T-helper 1 cell treated with Interleukin-12 subunit alpha and Interleukin-12 subunit beta and Interleukin-4 antibody, amounts not matched to agents 30 μg/mL and 1 μg/mL, for 36 hours (primary cell): ENCODE data around the gene FBXO7.
"Not testable (repeated sequence)": the region's sequence is repeated elsewhere in the genome, so short reads cannot be mapped to it uniquely, and the experiment has no call there.

Experiments
- H3K27ac Mint-ChIP-seq: one replicate; pipeline ENCODE4 v1.8.0; 2021; ENCODE audit warnings: mild to moderate bottlenecking, mixed read lengths
- H3K27me3 Mint-ChIP-seq: one replicate; pipeline ENCODE4 v1.8.0; 2021; ENCODE audit warnings: low read depth, mixed read lengths
- H3K36me3 Mint-ChIP-seq: one replicate; pipeline ENCODE4 v1.8.0; 2021; ENCODE audit warnings: low read depth, mixed read lengths
- H3K4me1 Mint-ChIP-seq: one replicate; pipeline ENCODE4 v1.8.0; 2021; ENCODE audit warnings: low read depth, mixed read lengths
- H3K4me3 Mint-ChIP-seq: one replicate; pipeline ENCODE4 v1.8.0; 2021; ENCODE audit warnings: mild to moderate bottlenecking, moderate library complexity, mixed read lengths
- H3K9me3 Mint-ChIP-seq: one replicate; pipeline ENCODE4 v1.8.0; 2021; ENCODE audit warnings: mixed read lengths

FBXO7 gene

DNA sequence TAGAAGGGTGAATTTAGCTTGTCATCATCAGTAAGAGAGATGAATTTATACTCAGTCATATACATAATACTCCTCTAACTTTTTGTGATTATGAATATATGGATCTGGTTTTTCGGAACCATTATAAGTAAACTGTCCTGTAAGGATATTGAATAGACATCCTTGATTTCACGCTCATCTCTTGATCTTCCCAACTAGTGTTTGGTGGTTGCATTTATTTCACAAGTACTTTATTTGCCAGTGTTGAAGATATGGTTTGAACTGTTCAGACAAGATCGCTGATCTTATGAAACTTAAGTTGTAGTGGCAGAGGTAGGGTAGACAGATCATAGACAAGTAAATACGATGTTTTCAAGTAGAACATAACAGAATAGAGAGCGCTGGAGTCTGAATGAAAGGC is 3.0 kb downstream of the FBXO7 start:
- peaks cover 31% of the 10 kb centered on the region for H3K4me1 Mint-ChIP-seq
- no peak overlapping the region for H3K4me3 Mint-ChIP-seq
- no peaks in the 10 kb centered on the region for H3K9me3 Mint-ChIP-seq
- H3K27ac Mint-ChIP-seq = no peak overlapping the region
- H3K36me3 Mint-ChIP-seq = peaks cover 12% of the 10 kb centered on the region
- H3K27me3 Mint-ChIP-seq = no peaks in the 10 kb centered on the region

- not testable (repeated sequence) for H3K27ac Mint-ChIP-seq, H3K27me3 Mint-ChIP-seq, H3K9me3 Mint-ChIP-seq, H3K4me3 Mint-ChIP-seq
- Mint-ChIP-seq H3K36me3 (peaks cover 12% of the 10 kb centered on the region), H3K4me1 (peaks cover 26% of the 10 kb centered on the region)
Observed at GRCh38 chr22:32478552-32478951, 3.9 kb downstream of the FBXO7 start.

- H3K27me3 Mint-ChIP-seq = no peaks in the 10 kb centered on the region
- H3K4me1 Mint-ChIP-seq = peaks cover 21% of the 10 kb centered on the region
- no peaks in the 10 kb centered on the region for H3K9me3 Mint-ChIP-seq
- no peak overlapping the region for H3K4me3 Mint-ChIP-seq
- peaks cover 12% of the 10 kb centered on the region for H3K36me3 Mint-ChIP-seq
- H3K27ac Mint-ChIP-seq = no peak overlapping the region
Observed at GRCh38 chr22:32478994-32479393, 4.4 kb downstream of the FBXO7 start.

DNA sequence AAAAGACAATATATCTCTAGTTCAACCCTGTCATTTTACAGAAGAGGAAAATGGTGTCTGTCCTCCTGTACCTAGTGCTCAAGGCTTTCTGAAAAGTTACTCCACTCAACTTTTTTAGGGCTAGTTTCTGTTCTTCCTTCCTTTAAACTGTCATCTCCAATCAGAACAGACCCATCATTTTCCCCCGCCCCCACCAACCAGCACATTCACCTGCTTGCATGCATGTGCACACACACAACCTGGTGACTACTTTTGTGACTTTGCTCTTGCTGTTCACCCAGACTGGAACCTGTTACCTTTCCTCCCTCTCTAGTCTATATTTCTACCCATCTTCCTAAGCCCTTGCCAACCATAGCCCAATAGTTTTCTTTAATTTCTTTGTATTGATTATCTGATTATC is 5.6 kb downstream of the FBXO7 start:
- H3K9me3 Mint-ChIP-seq = no peaks in the 10 kb centered on the region
- H3K27me3 Mint-ChIP-seq = no peaks in the 10 kb centered on the region
- no peak overlapping the region for H3K4me3 Mint-ChIP-seq
- no peak overlapping the region for H3K27ac Mint-ChIP-seq
- H3K4me1 Mint-ChIP-seq = peaks cover 21% of the 10 kb centered on the region
- peaks cover 16% of the 10 kb centered on the region for H3K36me3 Mint-ChIP-seq

DNA sequence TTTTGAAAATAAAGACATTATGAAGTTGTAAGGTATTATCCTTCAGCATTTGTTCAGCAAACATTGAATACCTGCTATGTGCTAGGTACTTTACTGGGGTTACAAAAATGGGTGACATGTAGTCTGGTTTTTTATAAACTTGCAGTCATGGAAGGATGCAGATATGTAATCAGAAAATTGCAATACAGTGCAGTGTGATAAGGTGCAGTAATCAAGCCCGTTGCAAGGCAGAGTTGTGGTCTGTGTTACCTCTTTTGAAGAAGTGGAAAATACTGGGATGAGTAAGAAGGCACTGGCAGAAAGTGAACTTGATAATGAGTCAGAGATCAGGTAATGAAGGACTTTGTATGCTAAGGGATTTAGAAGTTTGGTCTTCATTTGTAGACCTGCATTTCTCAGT is 8.1 kb downstream of the FBXO7 start:
- Mint-ChIP-seq H3K27me3 (no peaks in the 10 kb centered on the region), H3K9me3 (no peaks in the 10 kb centered on the region), H3K4me3 (no peak overlapping the region), H3K27ac (no peak overlapping the region), H3K36me3 (peaks cover 30% of the 10 kb centered on the region), H3K4me1 (peaks cover 16% of the 10 kb centered on the region)

- Mint-ChIP-seq H3K27me3 (no peaks in the 10 kb centered on the region), H3K36me3 (peaks cover 38% of the 10 kb centered on the region), H3K4me3 (no peak overlapping the region), H3K4me1 (peaks cover 7% of the 10 kb centered on the region), H3K9me3 (no peaks in the 10 kb centered on the region), H3K27ac (no peak overlapping the region)
Observed at GRCh38 chr22:32486656-32487390, 12.2 kb downstream of the FBXO7 start.

DNA sequence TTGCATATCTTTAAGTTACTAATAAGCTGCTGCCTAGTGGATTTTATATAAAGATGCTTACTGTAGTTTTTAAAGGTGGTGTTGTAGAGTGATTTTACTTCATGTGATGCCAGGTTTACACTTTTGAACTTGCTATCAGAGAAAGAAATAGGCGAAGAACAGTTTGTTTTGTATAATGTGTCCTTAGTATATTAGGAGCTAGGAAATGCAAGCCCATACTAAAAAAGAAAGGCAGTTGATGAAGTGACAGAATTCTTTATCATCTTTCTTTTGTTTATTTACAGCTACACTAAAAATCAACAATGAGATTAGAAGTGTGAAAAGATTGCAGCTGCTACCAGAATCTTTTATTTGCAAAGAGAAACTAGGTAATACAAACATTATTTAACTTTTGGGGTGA is 12.8 kb downstream of the FBXO7 start:
- H3K4me1 Mint-ChIP-seq = peaks cover 5% of the 10 kb centered on the region
- peaks cover 44% of the 10 kb centered on the region for H3K36me3 Mint-ChIP-seq
- H3K27me3 Mint-ChIP-seq = no peaks in the 10 kb centered on the region
- H3K4me3 Mint-ChIP-seq = no peak overlapping the region
- H3K27ac Mint-ChIP-seq = no peak overlapping the region
- no peaks in the 10 kb centered on the region for H3K9me3 Mint-ChIP-seq

- Mint-ChIP-seq H3K27ac (no peak overlapping the region), H3K27me3 (no peaks in the 10 kb centered on the region), H3K36me3 (peaks cover 55% of the 10 kb centered on the region), H3K9me3 (no peaks in the 10 kb centered on the region), H3K4me3 (no peak overlapping the region), H3K4me1 (peaks cover 5% of the 10 kb centered on the region)
Observed at GRCh38 chr22:32489377-32489776, 14.8 kb downstream of the FBXO7 start.

- Mint-ChIP-seq H3K9me3 (no peaks in the 10 kb centered on the region), H3K27ac (no peak overlapping the region), H3K4me3 (no peak overlapping the region), H3K4me1 (peaks cover 5% of the 10 kb centered on the region), H3K27me3 (no peaks in the 10 kb centered on the region), H3K36me3 (peaks cover 59% of the 10 kb centered on the region)
Observed at GRCh38 chr22:32490279-32490678, 15.7 kb downstream of the FBXO7 start.

DNA sequence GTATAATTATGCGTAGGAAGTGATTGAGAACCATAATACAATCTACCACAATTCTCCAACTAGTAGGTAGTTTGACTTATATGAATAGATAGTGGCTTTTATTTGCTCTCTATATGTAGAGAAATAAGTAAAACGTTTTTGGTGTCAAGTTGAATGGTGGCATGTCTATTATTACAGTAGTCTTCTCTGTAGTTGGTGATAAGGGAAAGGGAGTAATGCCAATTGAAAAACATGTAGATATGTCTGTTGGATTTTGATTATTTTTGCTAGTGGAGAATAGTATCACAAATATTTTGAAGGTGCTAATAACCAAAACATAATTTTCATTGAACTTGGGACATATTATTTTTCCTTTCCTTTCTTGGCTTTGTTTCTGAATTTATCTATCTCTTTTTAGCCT is 17.5 kb downstream of the FBXO7 start:
- Mint-ChIP-seq H3K9me3 (no peaks in the 10 kb centered on the region), H3K27me3 (no peaks in the 10 kb centered on the region), H3K27ac (no peak overlapping the region), H3K36me3 (peaks cover 53% of the 10 kb centered on the region), H3K4me1 (peaks cover 3% of the 10 kb centered on the region), H3K4me3 (no peak overlapping the region)

DNA sequence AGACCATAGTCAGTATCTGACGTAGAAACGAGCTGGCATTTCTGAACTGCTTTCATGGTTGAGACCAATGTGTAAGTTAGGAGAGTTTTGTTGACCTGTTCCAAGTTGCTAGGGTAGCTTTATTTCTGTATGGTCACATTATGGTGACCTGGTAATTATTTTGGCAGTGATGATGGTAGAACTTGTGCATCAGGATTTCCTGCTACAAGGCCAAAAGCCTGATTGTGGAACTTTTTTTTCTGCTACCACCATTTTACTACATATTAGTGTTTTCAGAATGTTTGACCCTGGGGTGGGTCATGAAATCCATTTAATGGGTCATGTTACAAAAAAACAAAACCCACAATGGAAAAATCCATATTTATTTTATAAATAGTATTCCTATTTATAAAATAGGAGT is 18.9 kb downstream of the FBXO7 start:
- no peak overlapping the region for H3K27ac Mint-ChIP-seq
- H3K4me1 Mint-ChIP-seq = peaks cover 3% of the 10 kb centered on the region
- H3K36me3 Mint-ChIP-seq = peaks cover 47% of the 10 kb centered on the region
- H3K4me3 Mint-ChIP-seq = no peak overlapping the region
- H3K9me3 Mint-ChIP-seq = no peaks in the 10 kb centered on the region
- no peaks in the 10 kb centered on the region for H3K27me3 Mint-ChIP-seq

GRCh38 chr22:32494971-32495370 is 20.4 kb downstream of the FBXO7 start:
- no peaks in the 10 kb centered on the region for H3K4me1 Mint-ChIP-seq
- H3K9me3 Mint-ChIP-seq = no peaks in the 10 kb centered on the region
- no peaks in the 10 kb centered on the region for H3K27me3 Mint-ChIP-seq
- peaks cover 47% of the 10 kb centered on the region for H3K36me3 Mint-ChIP-seq
- no peak overlapping the region for H3K27ac Mint-ChIP-seq
- no peak overlapping the region for H3K4me3 Mint-ChIP-seq

- Mint-ChIP-seq H3K36me3 (peaks cover 21% of the 10 kb centered on the region), H3K9me3 (no peaks in the 10 kb centered on the region), H3K27ac (no peak overlapping the region), H3K4me3 (no peak overlapping the region), H3K27me3 (no peaks in the 10 kb centered on the region), H3K4me1 (no peaks in the 10 kb centered on the region)
Observed at GRCh38 chr22:32499666-32500065, 25.1 kb downstream of the FBXO7 start.

DNA sequence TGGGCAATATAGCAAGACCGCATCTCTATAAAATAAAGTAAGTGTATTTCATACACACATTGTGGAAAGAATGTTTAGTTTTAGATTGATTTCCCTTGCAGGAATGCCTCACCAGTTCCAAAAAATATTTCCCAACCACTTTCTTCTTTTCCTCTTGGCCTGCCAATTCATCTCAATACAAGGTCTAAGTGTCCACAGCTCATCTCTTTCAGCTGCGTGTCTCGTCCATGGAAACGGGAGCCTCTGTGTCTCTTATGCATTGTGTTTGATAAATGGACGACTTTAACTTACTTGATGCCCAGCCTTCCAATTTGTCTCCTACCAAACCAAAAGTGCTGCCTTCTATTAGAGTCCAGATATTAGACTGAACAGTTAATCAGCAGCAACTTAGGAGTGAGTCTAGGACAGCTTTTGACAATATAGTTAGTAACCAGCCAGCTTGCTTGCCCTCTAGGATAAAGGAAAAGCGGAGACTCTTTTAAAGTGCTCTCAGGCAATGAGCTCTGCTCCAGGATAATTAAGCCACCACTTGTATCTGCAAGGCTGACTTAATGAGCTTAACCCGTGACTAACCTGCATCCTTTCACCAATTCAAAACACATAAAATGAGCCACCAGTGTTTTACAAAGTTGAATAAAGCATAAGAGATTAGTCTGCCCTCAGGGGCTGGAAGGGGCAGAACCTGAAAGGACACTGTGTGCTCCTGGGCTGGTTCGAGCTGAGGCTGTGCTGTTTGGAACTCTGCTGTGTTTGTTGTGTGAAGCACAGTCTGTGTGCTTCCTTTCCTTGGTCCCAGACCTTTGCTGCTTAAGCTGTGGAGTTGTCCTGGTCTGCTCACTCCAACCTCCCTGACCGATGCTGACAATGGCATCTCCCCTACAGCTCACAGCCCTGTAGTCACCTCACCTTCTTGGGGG is 27.5 kb downstream of the FBXO7 start:
- Mint-ChIP-seq H3K27me3 (no peaks in the 10 kb centered on the region), H3K27ac (no peak overlapping the region), H3K9me3 (no peaks in the 10 kb centered on the region)

DNA sequence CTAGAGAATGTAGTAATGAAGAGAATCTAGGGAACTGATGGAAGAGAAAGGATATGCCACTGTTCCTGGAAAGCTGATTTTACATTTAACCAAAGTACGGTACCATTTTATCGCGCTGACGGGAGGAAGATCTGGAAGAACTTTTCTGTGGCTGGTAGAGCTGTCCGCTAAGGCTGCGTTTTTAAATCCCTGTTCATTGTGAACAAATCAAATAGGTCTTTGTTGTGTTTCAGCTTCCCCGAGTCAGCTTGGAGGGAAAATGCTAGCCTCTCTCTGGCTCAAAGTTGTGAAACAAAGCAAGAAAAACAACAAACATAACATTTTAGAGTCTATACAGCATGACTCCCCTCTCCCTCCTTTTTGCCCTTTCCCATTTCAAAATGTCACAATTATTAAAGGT is 34.4 kb downstream of the FBXO7 start:
- H3K27me3 Mint-ChIP-seq = no peaks in the 10 kb centered on the region
- H3K36me3 Mint-ChIP-seq = no peaks in the 10 kb centered on the region
- no peak overlapping the region for H3K4me3 Mint-ChIP-seq
- H3K27ac Mint-ChIP-seq = no peak overlapping the region
- H3K4me1 Mint-ChIP-seq = no peaks in the 10 kb centered on the region
- no peaks in the 10 kb centered on the region for H3K9me3 Mint-ChIP-seq

More for the DNA sequence above, 27.5 kb downstream of the FBXO7 start:
- peaks cover 9% of the 10 kb centered on the region for H3K36me3 Mint-ChIP-seq
- no peaks in the 10 kb centered on the region for H3K4me1 Mint-ChIP-seq
- no peak overlapping the region for H3K4me3 Mint-ChIP-seq
